Measurements from ENCODE around the gene ART5.

ART5 gene, protein sequence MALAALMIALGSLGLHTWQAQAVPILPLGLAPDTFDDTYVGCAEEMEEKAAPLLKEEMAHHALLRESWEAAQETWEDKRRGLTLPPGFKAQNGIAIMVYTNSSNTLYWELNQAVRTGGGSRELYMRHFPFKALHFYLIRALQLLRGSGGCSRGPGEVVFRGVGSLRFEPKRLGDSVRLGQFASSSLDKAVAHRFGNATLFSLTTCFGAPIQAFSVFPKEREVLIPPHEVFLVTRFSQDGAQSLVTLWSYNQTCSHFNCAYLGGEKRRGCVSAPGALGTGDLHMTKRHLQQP

DNA sequence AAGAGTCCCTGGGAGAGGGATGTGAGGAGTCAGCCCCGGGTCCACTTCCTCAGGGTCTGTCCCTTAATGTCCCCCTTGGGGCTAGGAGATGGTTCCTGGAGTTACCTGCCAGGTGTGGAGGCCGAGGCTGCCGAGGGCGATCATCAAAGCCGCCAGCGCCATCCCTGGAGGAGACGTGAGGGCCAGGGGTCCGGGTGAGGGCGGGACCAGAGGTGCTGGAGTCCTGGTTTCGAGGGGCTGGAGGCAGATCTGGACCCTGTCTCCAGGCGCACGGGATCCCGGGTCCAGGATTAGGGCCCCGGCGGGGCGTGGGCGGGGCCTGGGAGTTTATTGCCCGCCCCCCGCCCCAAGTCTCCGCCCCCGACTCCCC, at the start of gene ART5:
Gene ART5 (minus strand): TSS at position 292 of the 370 bp plus-strand sequence. CDS start 130 bp downstream, at position 162.
- no peak for DNase-seq

DNA sequence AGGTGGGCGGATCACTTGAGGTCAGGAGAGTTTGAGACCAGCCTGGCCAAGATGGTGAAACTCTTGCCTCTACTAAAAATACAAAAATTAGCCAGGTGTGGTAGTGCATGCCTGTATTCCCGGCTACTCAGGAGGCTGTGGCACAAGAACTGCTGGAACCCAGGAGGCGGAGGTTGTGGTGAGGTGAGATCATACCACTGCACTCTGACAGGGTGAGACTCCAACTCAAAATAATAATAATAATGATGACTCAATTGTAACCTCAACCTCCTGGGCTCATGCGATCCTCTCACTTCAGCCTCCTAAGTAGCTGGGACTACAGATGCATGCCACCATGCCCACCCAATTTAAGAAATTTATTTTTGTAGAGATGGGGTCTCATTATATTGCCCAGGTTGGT, 45.0 kb upstream of the ART5 start:
- DNase-seq = no peak

- peak in 1 of 2 experiments; percentile 31 for DNase-seq
Observed at GRCh38 chr11:3685923-3686322, 44.1 kb upstream of the ART5 start.

- DNase-seq = no peak
Observed at GRCh38 chr11:3684819-3685172, 43.0 kb upstream of the ART5 start.

- no peak for DNase-seq
Observed at GRCh38 chr11:3684129-3684818, 42.5 kb upstream of the ART5 start.

DNA sequence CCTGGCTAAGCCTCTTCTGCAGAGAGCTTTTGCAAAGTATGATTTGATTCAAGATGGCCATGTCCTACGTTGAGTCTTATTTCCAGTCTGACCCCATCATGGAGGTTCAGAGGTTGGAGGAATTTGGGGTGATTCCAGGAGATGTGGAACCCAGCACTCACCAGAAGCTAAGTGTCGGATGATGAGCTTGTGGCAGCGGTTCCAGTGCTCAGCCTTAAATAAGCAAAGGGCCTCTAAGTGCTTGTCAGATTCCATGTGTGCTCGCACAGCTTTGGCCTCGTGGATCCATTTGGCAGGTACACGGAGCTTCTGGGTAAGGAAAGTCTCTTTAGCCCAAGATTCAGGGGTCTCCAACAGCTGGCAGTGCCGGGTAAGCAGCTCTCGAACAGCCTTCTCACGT, 41.2 kb upstream of the ART5 start:
- no peak for DNase-seq

DNA sequence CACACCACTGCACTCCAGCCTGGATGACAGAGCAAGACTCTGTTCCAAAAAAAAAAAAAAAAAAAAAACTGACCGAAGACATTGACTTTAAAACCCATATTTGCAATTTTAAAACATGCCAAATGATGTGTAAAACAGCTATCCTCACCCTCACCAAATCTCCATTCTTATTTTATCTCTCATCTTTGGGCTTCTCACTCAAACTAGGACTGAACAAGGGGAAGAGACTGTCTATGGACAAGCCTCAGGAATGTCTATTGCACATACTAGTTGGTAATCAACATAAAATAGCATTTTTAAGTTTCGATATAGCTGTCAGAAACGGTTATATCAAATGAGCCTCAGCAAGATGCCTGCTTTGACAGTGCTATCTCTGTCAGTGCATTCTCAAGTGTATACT, 37.3 kb upstream of the ART5 start:
- DNase-seq = no peak

DNA sequence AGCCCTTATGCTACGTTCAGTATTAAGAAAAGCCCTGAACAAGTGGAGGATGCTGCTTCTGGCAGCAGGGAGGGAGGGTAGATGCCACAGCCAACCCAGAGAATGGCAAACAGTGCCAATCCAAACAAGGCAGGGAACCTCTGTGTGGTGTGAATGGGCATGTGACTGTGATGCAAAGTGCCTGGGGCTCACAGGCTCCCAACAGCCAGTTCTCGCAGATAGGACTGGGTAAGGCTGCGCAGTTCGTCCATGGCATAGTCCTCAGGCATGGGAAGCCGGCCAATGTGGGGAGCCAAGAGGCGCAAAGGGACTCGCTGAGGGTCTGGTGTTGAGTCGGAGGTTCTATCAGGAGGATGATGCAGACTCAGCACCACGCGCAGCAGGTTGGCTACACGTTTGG, 34.2 kb upstream of the ART5 start:
- no peak for DNase-seq

DNA sequence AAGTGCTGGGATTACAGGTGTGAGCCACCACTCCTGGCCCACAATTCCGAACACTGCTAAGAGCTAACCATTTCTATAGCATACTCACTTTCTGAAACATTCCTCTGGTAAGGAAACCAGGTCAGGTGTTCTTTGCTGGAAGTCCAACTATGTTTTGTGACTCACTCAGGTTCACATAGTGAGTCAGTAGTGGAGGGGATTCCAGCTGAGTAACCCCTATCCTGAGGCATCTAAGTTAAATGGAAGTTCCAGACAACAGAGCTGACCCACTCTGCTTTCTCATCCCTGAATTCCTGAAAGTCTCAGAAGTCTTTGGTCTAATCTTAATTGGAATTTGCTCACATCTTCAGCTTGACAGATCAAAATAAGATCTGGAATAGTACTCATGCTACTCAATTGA, 32.4 kb upstream of the ART5 start:
- no peak for DNase-seq

DNA sequence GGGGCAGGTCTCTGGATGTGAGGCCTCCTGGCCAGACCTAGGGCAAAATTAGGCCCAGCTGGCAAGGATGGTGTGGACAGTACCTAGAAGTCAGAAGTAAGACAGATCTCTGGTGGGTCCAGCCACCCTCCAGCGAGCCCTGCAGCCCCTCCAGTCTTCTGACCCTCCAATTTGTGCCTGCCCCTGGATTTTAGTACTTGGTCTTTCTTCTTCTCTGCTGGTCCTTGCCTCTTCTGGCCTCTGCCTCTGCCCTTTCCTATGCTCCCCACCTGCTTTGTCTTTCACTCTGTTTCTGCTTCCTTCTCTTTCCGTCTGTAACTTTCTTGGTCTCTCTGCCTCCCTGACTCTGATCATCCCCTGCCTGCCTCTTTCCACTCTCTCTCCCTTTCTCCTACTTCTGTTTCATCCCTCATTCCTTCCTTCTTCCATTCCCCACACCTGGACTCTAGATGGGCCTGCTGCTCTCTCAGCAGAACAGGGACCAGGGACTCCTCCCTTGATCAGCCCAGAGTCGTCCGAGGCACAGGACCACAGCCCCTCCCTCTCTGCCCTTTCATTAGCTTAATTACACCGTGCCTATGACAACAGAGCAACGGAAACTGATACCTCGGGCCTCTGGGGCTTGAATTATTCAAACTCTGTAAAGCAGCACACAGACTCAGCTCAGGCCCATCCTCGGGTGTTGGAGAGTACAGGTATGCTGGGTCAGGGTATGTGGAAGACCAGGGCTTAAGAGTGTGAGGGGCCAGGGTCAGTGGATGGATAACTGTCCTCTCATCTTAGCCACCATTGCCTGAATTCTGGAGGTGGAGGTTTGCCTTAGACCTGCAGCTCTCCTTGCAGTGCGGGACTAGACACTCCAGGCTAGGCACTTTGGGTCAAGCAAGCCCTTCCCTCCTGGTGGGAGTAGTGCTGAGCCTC, 29.8 kb upstream of the ART5 start, which contains the start of gene CHRNA10:
Gene CHRNA10 (minus strand): TSS at position 51 of the 921 bp plus-strand sequence. CDS start 72 bp downstream, outside the sequence.
- DNase-seq = no peak

- DNase-seq = no peak
Observed at GRCh38 chr11:3669742-3670183, 28.0 kb upstream of the ART5 start.

GRCh38 chr11:3669128-3669527, 27.3 kb upstream of the ART5 start:
- DNase-seq = no peak

DNA sequence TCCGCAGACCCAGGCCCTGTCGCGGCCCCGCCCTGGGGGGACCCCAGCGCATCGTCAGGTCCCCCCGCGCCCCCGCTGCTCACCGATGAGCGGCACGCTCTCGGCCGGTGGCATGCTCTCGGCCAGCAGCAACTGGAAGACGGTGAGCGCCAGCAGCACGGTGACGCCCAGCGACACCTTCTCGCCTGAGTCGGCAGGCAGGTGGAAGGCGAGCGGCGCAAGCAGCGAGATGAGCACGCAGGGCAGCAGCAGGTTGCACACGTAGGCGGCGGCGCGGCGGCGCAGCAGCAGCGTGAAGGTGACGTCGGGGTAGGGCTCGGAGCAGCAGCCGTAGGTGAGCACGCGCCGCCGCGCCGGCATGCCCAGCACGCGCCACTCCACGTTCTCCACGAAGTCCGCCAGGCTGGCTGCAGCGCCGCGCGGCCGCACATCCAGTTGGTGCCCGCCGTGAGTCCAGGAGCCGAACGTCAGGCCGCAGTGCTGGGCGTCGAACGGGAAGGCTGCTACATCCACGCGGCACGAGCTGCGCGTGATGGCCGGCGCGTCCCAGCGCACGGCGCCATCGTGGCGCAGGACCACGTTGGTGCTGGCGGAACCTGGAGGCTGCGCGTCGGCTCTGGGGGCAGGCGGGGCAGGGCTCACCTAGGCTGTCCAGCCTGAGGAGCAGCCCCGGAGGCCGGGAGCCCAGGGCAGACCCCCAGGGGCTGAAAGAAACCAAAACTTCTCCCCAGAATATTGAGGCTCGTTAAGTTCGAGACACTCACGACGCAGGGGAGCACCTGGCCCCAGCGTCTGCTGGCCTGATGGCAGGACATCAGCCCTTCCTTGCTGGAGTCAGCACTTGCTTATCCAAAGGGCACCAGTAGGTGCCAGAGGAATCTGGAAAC, 25.6 kb upstream of the ART5 start:
- DNase-seq = no peak

DNA sequence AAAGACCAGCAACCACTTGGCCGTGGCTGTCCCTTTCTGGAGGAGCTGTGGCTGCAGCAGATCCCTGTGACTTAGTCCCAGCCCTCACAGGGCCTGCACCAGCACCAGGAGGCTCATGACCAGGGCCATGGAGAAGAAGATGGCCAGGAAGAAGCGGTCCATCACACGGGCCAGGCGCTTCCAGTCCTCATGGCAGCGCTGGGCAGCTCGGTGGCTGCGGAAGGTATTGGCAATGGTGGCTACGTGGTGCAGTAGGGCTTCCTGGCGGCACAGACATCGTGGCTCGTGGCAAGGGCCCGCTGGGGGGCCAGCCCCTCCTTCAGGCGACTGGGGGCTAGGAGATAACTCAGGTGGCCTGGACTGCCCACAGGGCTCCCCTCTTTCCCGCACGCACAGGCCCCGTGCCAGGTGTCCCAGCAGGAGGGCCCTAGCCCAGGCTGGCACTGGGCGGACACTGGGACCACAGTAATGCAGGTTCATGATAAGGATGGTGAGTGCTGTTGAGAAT, 24.3 kb upstream of the ART5 start:
- DNase-seq = no peak

- no peak for DNase-seq
Observed at GRCh38 chr11:3665336-3666022, 23.7 kb upstream of the ART5 start.

DNA sequence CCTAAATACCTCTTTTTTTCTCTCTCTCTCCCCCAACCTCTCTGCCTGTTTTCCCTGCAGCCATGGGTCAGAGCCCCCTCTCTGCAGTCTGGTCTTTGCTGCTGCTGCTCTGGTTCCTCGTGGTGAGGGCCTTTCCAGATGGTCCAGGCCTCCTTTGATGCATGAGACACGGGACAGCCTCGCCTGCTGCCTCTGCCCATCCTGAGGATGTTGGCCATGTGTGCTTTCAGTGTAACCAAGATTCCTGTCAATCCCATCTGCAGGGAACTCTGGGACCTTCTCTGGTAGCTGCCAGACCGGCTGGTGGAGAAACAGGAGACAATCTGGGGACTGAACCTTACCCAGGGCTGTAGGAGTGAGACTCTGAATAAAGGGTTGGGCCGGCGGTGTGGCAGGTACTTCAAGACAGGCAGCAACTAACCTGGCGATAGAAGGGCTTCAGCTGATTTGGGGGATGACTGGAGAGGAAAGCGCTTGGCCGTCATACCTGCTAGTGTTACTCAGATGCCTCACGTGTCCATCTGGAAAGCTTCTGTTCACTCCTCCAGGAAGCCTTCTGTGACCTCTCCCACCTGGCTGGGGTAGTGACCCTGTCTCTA, 22.3 kb upstream of the ART5 start:
- no peak for DNase-seq

DNA sequence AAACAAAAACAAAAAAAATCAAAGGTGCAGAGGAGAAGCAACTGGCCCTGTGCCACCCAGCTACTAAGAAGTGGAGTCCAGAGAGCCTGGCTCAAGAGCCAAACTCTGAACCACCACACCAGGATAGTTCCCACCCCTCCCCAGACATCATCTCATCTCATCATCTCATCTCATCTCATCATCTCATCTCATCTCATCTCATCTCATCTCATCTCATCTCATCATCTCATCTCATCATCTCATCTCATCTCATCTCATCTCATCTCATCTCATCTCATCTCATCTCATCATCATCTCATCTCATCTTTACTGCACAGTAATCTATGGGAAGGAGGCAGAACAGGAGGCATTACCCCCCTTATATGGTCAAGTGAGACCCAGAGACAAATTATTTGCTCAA, 21.1 kb upstream of the ART5 start:
- no peak for DNase-seq

GRCh38 chr11:3660960-3661359, 19.2 kb upstream of the ART5 start:
- no peak for DNase-seq

GRCh38 chr11:3659595-3660515, 18.1 kb upstream of the ART5 start:
- DNase-seq = no peak

GRCh38 chr11:3658252-3658651, 16.5 kb upstream of the ART5 start:
- DNase-seq = no peak
